H1 (cell line): ENCODE data around the gene MYH10. TPM values are rescaled to one million over a fixed set of nuclear protein-coding genes. Genes with fewer than 3 reads are reported as not detected.

ENCODE experiments used
- CTCF ChIA-PET: fragments of 300-600 bp; sonication (Branson Sonifier 250); formaldehyde crosslinking; loops from one replicate; lab custom pipeline; 2021; ENCODE audit not compliant: partially characterized antibody; lab: Charles Lee
- POLR2A ChIA-PET: fragments of 300-600 bp; sonication (Branson Sonifier 250); formaldehyde crosslinking; loops from one replicate; lab custom pipeline; 2021; ENCODE audit warnings: inconsistent platforms; ENCODE audit not compliant: partially characterized antibody; lab: Charles Lee
- DNase-seq, 2 experiments: peaks; one replicate each; pipeline versions ENCODE4 v3.0.0 to v3.0.0-alpha.2; 2010 to 2022; ENCODE audit warnings: low spot score in 2 of 2, low read depth in 1 of 2, mixed read lengths in 1 of 2
- FAIRE-seq: peaks from 2 replicates; lab custom pipeline; 2011; peaks lifted over from hg19 to GRCh38; lab: Jason Lieb, UNC
- H2AFZ ChIP-seq: 2 replicates; pipeline ENCODE4 v1.8.1; 2012; ENCODE audit warnings: low read length, inconsistent platforms
- H2AK5ac ChIP-seq: 2 replicates; pipeline ENCODE4 v1.6.1; 2013; ENCODE audit warnings: low read depth, low read length
- H2BK120ac ChIP-seq: replicated peaks from 2 replicates; pipeline ENCODE3; 2013; ENCODE audit warnings: low read depth, low read length, inconsistent platforms
- H2BK12ac ChIP-seq: 2 replicates; pipeline ENCODE4 v1.6.1; 2013; ENCODE audit warnings: low read depth, low read length
- H2BK15ac ChIP-seq: 2 replicates; pipeline ENCODE4 v1.6.1; 2013; ENCODE audit warnings: low read length
- H2BK20ac ChIP-seq: 2 replicates; pipeline ENCODE4 v1.6.1; 2013; ENCODE audit warnings: low read length
- H2BK5ac ChIP-seq: 2 replicates; pipeline ENCODE4 v1.6.1; 2013; ENCODE audit warnings: low read depth, low read length
- H3K14ac ChIP-seq: 2 replicates; pipeline ENCODE4 v1.6.1; 2013; ENCODE audit warnings: inconsistent platforms; ENCODE audit not compliant: insufficient read length
- H3K18ac ChIP-seq: 2 replicates; pipeline ENCODE4 v1.6.1; 2013; ENCODE audit warnings: low read length; ENCODE audit errors: extremely low read depth
- H3K23ac ChIP-seq: 2 replicates; pipeline ENCODE4 v1.6.1; 2013; ENCODE audit warnings: inconsistent platforms; ENCODE audit not compliant: insufficient read length
- H3K23me2 ChIP-seq: 2 replicates; pipeline ENCODE4 v1.6.1; 2013; ENCODE audit warnings: low read depth, low read length
- H3K27ac ChIP-seq: 2 replicates; pipeline ENCODE4 v1.6.1; 2011; ENCODE audit warnings: low read depth, low read length, inconsistent platforms
- H3K27me3 ChIP-seq, 4 experiments: replicated peaks in 1 of 4; 1 replicate in 1 of 4; 2 replicates in 3 of 4; pipeline versions ENCODE4 v1.6.1 to v1.8.1; 2011 to 2013; ENCODE audit warnings: low read length in 3 of 4, mild to moderate bottlenecking in 3 of 4, inconsistent platforms in 2 of 4, mixed read lengths in 2 of 4, moderate library complexity in 1 of 4; ENCODE audit not compliant: control insufficient read depth in 3 of 4, insufficient read depth in 3 of 4; ENCODE audit errors: extremely low read depth in 1 of 4
- H3K36me3 ChIP-seq, 4 experiments: 2 replicates each; pipeline versions ENCODE4 v1.6.1 to v1.8.1; 2011 to 2013; ENCODE audit warnings: mild to moderate bottlenecking in 4 of 4, low read length in 3 of 4, moderate library complexity in 2 of 4, control low read depth in 1 of 4, inconsistent platforms in 1 of 4; ENCODE audit not compliant: insufficient read depth in 4 of 4, control insufficient read depth in 2 of 4
- H3K4ac ChIP-seq: replicated peaks from 2 replicates; pipeline ENCODE3; 2013; ENCODE audit warnings: low read length, low read depth, mixed read lengths, inconsistent platforms; ENCODE audit not compliant: insufficient read length
- H3K4me1 ChIP-seq, 4 experiments: replicated peaks in 1 of 4; 1 replicate in 1 of 4; 2 replicates in 3 of 4; pipeline versions ENCODE4 v1.6.1 to v1.8.1; 2011 to 2013; ENCODE audit warnings: low read length in 3 of 4, inconsistent platforms in 2 of 4, mixed read lengths in 1 of 4; ENCODE audit not compliant: insufficient read depth in 4 of 4, control insufficient read depth in 3 of 4
- H3K4me2 ChIP-seq, 2 experiments: 2 replicates each; pipeline versions ENCODE4 v1.6.1 to v1.8.1; 2011 to 2013; ENCODE audit warnings: low read depth in 2 of 2, low read length in 2 of 2, control low read depth in 1 of 2, inconsistent platforms in 1 of 2, mild to moderate bottlenecking in 1 of 2; ENCODE audit not compliant: insufficient read depth in 1 of 2
- H3K4me3 ChIP-seq, 4 experiments: fragments of 200-600, 300-600 bp in 1 of 4; sonication (generic), shearing (Covaris generic), sonication (Bioruptor Twin) in 1 of 4; 2 replicates each; pipeline versions ENCODE4 v1.5.1 to v1.8.1; 2011 to 2016; ENCODE audit warnings: low read length in 4 of 4, low read depth in 3 of 4, control low read depth in 2 of 4, inconsistent platforms in 2 of 4, mild to moderate bottlenecking in 2 of 4, mixed read lengths in 1 of 4, moderate library complexity in 1 of 4; ENCODE audit not compliant: insufficient read depth in 2 of 4; ENCODE audit errors: extremely low read depth in 1 of 4
- H3K56ac ChIP-seq: replicated peaks from 2 replicates; pipeline ENCODE3; 2013; ENCODE audit warnings: low read depth, mild to moderate bottlenecking, mixed read lengths, low read length, inconsistent platforms; ENCODE audit not compliant: insufficient read length
- H3K79me1 ChIP-seq: 2 replicates; pipeline ENCODE4 v1.6.1; 2013; ENCODE audit warnings: low read depth, low read length, control low read depth
- H3K79me2 ChIP-seq, 2 experiments: 2 replicates each; pipeline versions ENCODE4 v1.6.1 to v1.8.1; 2012 to 2013; ENCODE audit warnings: low read length in 2 of 2, mild to moderate bottlenecking in 2 of 2, inconsistent platforms in 1 of 2; ENCODE audit not compliant: insufficient read depth in 2 of 2, control insufficient read depth in 1 of 2
- H3K9ac ChIP-seq, 4 experiments: replicated peaks in 1 of 4; 1 replicate in 1 of 4; 2 replicates in 3 of 4; pipeline versions ENCODE4 v1.6.1 to v1.8.1; 2011 to 2013; ENCODE audit warnings: low read depth in 3 of 4, low read length in 3 of 4, control low read depth in 2 of 4, mild to moderate bottlenecking in 2 of 4, moderate library complexity in 2 of 4, inconsistent platforms in 1 of 4; ENCODE audit errors: extremely low read depth in 1 of 4
- H3K9me3 ChIP-seq, 2 experiments: 2 replicates each; pipeline versions ENCODE4 v1.6.1 to v1.8.1; 2012 to 2013; ENCODE audit warnings: mild to moderate bottlenecking in 2 of 2, moderate library complexity in 2 of 2, control low read depth in 1 of 2, inconsistent platforms in 1 of 2, low read depth in 1 of 2, low read length in 1 of 2, mixed read lengths in 1 of 2; ENCODE audit not compliant: insufficient read depth in 2 of 2
- H4K20me1 ChIP-seq, 2 experiments: replicated peaks in 1 of 2; 2 replicates each; pipeline versions ENCODE3 to v1.8.1; 2011 to 2013; ENCODE audit warnings: inconsistent platforms in 2 of 2, low read length in 2 of 2, mild to moderate bottlenecking in 1 of 2; ENCODE audit not compliant: insufficient read depth in 2 of 2, control insufficient read depth in 1 of 2
- H4K5ac ChIP-seq: 2 replicates; pipeline ENCODE4 v1.6.1; 2013; ENCODE audit warnings: low read length, low read depth, mixed read lengths, inconsistent platforms; ENCODE audit not compliant: insufficient read length
- H4K8ac ChIP-seq: 2 replicates; pipeline ENCODE4 v1.8.0; 2013; ENCODE audit warnings: mild to moderate bottlenecking, moderate library complexity, low read length, inconsistent platforms; ENCODE audit not compliant: insufficient read depth; ENCODE audit errors: extremely low read depth
- H4K91ac ChIP-seq: replicated peaks from 2 replicates; pipeline ENCODE3; 2013; ENCODE audit warnings: low read length, mixed read lengths, inconsistent platforms; ENCODE audit not compliant: insufficient read length
- ASH2L ChIP-seq: fragments of 200-600, 300-600 bp; sonication (generic); IDR thresholded peaks from one replicate; pipeline ENCODE4 v1.7.1; 2017; ENCODE audit warnings: low read length
- CBX8 ChIP-seq: fragments of 300-800, 300-1000 bp; sonication (generic); IDR thresholded peaks from 2 replicates; pipeline ENCODE4 v1.7.1; 2016; ENCODE audit warnings: low read depth, low read length, borderline replicate concordance
- CREB1 ChIP-seq: IDR thresholded peaks from 2 replicates; pipeline ENCODE4 v1.6.1; 2012; ENCODE audit warnings: inconsistent platforms
- EP300 ChIP-seq, 2 experiments: IDR thresholded peaks; 1 replicate in 1 of 2; 2 replicates in 1 of 2; pipeline ENCODE4 v1.6.1; 2011 to 2012; ENCODE audit warnings: low read depth in 2 of 2, low read length in 2 of 2, mild to moderate bottlenecking in 2 of 2, borderline replicate concordance in 1 of 2, inconsistent platforms in 1 of 2, moderate library complexity in 1 of 2
- NANOG ChIP-seq: IDR thresholded peaks from 2 replicates; pipeline ENCODE4 v1.6.1; 2011; ENCODE audit warnings: low read length, low read depth, mild to moderate bottlenecking, inconsistent platforms; ENCODE audit not compliant: insufficient read depth, poor library complexity, severe bottlenecking
- POLR2A ChIP-seq, 2 experiments: IDR thresholded peaks; 1 replicate in 1 of 2; 2 replicates in 1 of 2; pipeline ENCODE4 v1.6.1; 2011; ENCODE audit warnings: low read depth in 2 of 2, low read length in 2 of 2, mild to moderate bottlenecking in 2 of 2; ENCODE audit errors: control extremely low read depth in 1 of 2
- RNF2 ChIP-seq: fragments of 200-900, 300-1000 bp; sonication (generic); IDR thresholded peaks from 2 replicates; pipeline ENCODE4 v1.7.1; 2016; ENCODE audit warnings: borderline replicate concordance, low read depth, mild to moderate bottlenecking, antibody characterized with exemption, low read length; ENCODE audit not compliant: poor library complexity, severe bottlenecking; ENCODE audit errors: missing control alignments
- WGBS, 2 experiments: shearing (Covaris generic) in 1 of 2; methylation state at CpG; one replicate each; pipeline versions ENCODE4 v1.1.6 to v1.1.7; 2013 to 2015; ENCODE audit warnings: low lambda C conversion rate in 2 of 2, mixed read lengths in 2 of 2, inconsistent platforms in 1 of 2, low coverage in 1 of 2, missing lambda C conversion rate in 1 of 2; ENCODE audit not compliant: insufficient replicate concordance in 2 of 2, insufficient coverage in 1 of 2, insufficient read length in 1 of 2; ENCODE audit errors: extremely low coverage in 1 of 2, missing lambda C conversion rate in 1 of 2; 5-methylcytosine and 5-hydroxymethylcytosine counted together
- polyA plus RNA-seq, 7 experiments: library from polyadenylated mRNA; depleted of rRNA in 3 of 7; stranded (reverse) in 5 of 7; unstranded in 2 of 7; fragments of >200 nt in 5 of 7; fragments of 200-250 nt in 2 of 7; gene quantifications; 1 replicate in 5 of 7; 2 replicates in 1 of 7; 4 replicates in 1 of 7; pipeline versions ENCODE4 v1.2.1 to v1.2.3, GENCODE V29; 2011 to 2013; ENCODE audit warnings: missing spikeins in 2 of 7, mixed read lengths in 2 of 7
- total RNA-seq: library from RNA; stranded (reverse); fragmentation: NEBNext Ultra II Directional; extraction: Animal tissue kit (Norgen Biotek cat#: 25700); gene quantifications from 2 replicates; pipeline ENCODE4 v1.2.1, GENCODE V29; 2021

The MYH10 gene
- total and polyA plus RNA-seq, 2 of the 8 experiments (the other 6 are each of a cell fraction or from before 2014, with no cell fraction given) = 64.1 to 289 TPM

DNA sequence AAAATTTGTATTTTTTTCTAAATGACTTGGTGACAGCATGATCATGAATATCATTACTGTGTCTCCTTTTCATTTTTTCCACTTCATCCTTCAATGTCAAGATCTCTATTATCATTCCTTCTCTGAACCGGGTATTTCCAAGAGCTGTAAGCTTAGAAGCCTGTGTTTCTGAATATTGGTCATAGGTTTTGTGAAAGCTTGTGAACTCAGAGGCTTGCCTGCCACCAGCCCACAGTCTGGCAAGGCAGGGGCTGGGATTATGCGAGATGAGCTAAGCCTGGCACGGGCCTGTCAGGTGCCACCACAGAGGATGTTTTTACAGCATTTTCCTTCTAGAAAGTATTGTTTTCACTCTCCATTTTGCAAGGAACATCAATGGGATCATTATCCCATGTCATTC, 92.8 kb downstream of the MYH10 start:
- Histone ChIP-seq H4K5ac (no peak overlapping the region), H3K18ac (no peak overlapping the region), H3K9me3 (no peaks in the 10 kb centered on the region), H2BK120ac (no peak overlapping the region), H4K20me1 (peaks cover 0 to 7% of the 10 kb centered on the region in 2 experiments), H3K4ac (no peak overlapping the region), H3K9ac (no peak overlapping the region), H3K23me2 (no peaks in the 10 kb centered on the region), H3K79me1 (no peaks in the 10 kb centered on the region), H2BK12ac (no peak overlapping the region), H3K27me3 (no peaks in the 10 kb centered on the region), H3K4me1 (no peaks in the 10 kb centered on the region), H3K14ac (no peak overlapping the region), H2BK15ac (no peak overlapping the region), H3K79me2 (no peaks in the 10 kb centered on the region), H3K4me2 (no peak overlapping the region), H3K36me3 (peaks cover 34 to 95% (median 81%) of the 10 kb centered on the region in 4 experiments), H3K27ac (no peak overlapping the region), H3K56ac (no peak overlapping the region), H2AFZ (no peak overlapping the region), H2AK5ac (no peak overlapping the region), H2BK20ac (no peak overlapping the region), H3K23ac (no peak overlapping the region), H4K91ac (no peak overlapping the region), H2BK5ac (no peak overlapping the region), H3K4me3 (no peak overlapping the region), H4K8ac (no peak overlapping the region)
- ChIA-PET CTCF (interaction anchor here (0.7 to 1.2 kb wide), 2 partner anchors 9 to 250 kb away, joined by 3 read pairs; no protein-coding TSS in a partner anchor), POLR2A (interaction anchor here (0.7 kb wide), 1 partner anchor 24 kb away, joined by 3 read pairs; no protein-coding TSS in a partner anchor)
- FAIRE-seq = no peak
- 61% methylated on average over 3 of the region's 3 CpGs; no CpG with 5 or more reads in 1 of the 2 experiments for WGBS, 2 experiments
- DNase-seq = no peak
- TF ChIP-seq CREB1 (no peak), CBX8 (no peak), EP300 (IDR thresholded peaks at IDR 0.05; ENCODE audit: borderline replicate concordance in 1 of 2, low read depth in 2 of 2, low read length in 2 of 2) (no peak), ASH2L (no peak), POLR2A (IDR thresholded peaks at IDR 0.05; ENCODE audit: control extremely low read depth in 1 of 2, low read depth in 2 of 2, low read length in 2 of 2) (no peak), NANOG (no peak), RNF2 (no peak)
